Measurements from ENCODE around the gene NRF1. TPM values are rescaled to one million over a fixed set of nuclear protein-coding genes. Genes with fewer than 3 reads are reported as not detected.
A peak's percentile ranks its signal among the peaks of the same experiment; 100 is the strongest.

Gene NRF1
- polyA plus RNA-seq, 1 donor from 2014 or later, result 22.7 TPM

- Mint-ChIP-seq H3K27ac (no peak overlapping the region), H3K9me3 (no peaks in the 10 kb centered on the region), H3K27me3 (no peaks in the 10 kb centered on the region), H3K4me3 (no peak overlapping the region), H3K4me1 (peaks cover 0 to 5% (median 2%) of the 10 kb centered on the region in 3 donors), H3K36me3 (no peaks in the 10 kb centered on the region)
Observed at GRCh38 chr7:129769400-129769774, 157.9 kb downstream of the NRF1 start.

GRCh38 chr7:129769866-129770808 is 158.6 kb downstream of the NRF1 start:
- Mint-ChIP-seq H3K27me3 (no peaks in the 10 kb centered on the region), H3K9me3 (no peaks in the 10 kb centered on the region), H3K27ac (no peak overlapping the region), H3K36me3 (no peaks in the 10 kb centered on the region), H3K4me1 (peaks cover 0 to 5% (median 2%) of the 10 kb centered on the region in 3 donors), H3K4me3 (no peak overlapping the region)

- H3K27ac Mint-ChIP-seq, result no peak overlapping the region
- no peaks in the 10 kb centered on the region for H3K27me3 Mint-ChIP-seq
- H3K9me3 Mint-ChIP-seq, result no peaks in the 10 kb centered on the region
- no peak overlapping the region for H3K4me3 Mint-ChIP-seq
- H3K36me3 Mint-ChIP-seq, result no peaks in the 10 kb centered on the region
- H3K4me1 Mint-ChIP-seq, result peaks cover 0 to 5% (median 2%) of the 10 kb centered on the region in 3 donors
Observed at GRCh38 chr7:129771201-129771927, 159.8 kb downstream of the NRF1 start.

- H3K4me1 Mint-ChIP-seq, result peaks cover 0 to 5% (median 2%) of the 10 kb centered on the region in 3 donors
- H3K36me3 Mint-ChIP-seq, result no peaks in the 10 kb centered on the region
- no peaks in the 10 kb centered on the region for H3K27me3 Mint-ChIP-seq
- H3K4me3 Mint-ChIP-seq, result no peak overlapping the region
- H3K9me3 Mint-ChIP-seq, result no peaks in the 10 kb centered on the region
- no peak overlapping the region for H3K27ac Mint-ChIP-seq
Observed at GRCh38 chr7:129771928-129772479, 160.5 kb downstream of the NRF1 start.

- Mint-ChIP-seq H3K4me3 (no peak overlapping the region), H3K27ac (no peak overlapping the region), H3K36me3 (no peaks in the 10 kb centered on the region), H3K4me1 (peaks cover 0 to 5% (median 4%) of the 10 kb centered on the region in 3 donors), H3K27me3 (peaks cover 4% of the 10 kb centered on the region), H3K9me3 (no peaks in the 10 kb centered on the region)
Observed at GRCh38 chr7:129772646-129773280, 161.2 kb downstream of the NRF1 start.

- peaks cover 10% of the 10 kb centered on the region for H3K27me3 Mint-ChIP-seq
- peak overlapping the region in 2 of 4 donors; percentile 9 to 68 for H3K4me3 Mint-ChIP-seq
- H3K4me1 Mint-ChIP-seq, result peaks cover 0 to 5% (median 4%) of the 10 kb centered on the region in 3 donors
- H3K27ac Mint-ChIP-seq, result no peak overlapping the region
- no peaks in the 10 kb centered on the region for H3K9me3 Mint-ChIP-seq
- no peaks in the 10 kb centered on the region for H3K36me3 Mint-ChIP-seq
Observed at GRCh38 chr7:129773328-129773731, 161.8 kb downstream of the NRF1 start.

GRCh38 chr7:129773871-129774270 is 162.4 kb downstream of the NRF1 start:
- H3K36me3 Mint-ChIP-seq, result no peaks in the 10 kb centered on the region

GRCh38 chr7:129774359-129774758 is 162.8 kb downstream of the NRF1 start:
- Mint-ChIP-seq H3K27ac (no peak overlapping the region), H3K4me1 (peaks cover 3 to 5% (median 4%) of the 10 kb centered on the region in 3 donors), H3K4me3 (peak overlapping the region in 1 of 4 donors; percentile 32), H3K27me3 (peaks cover 12% of the 10 kb centered on the region), H3K9me3 (no peaks in the 10 kb centered on the region), H3K36me3 (no peaks in the 10 kb centered on the region)

More at GRCh38 chr7:129773871-129774270, 162.4 kb downstream of the NRF1 start:
- peaks cover 12% of the 10 kb centered on the region for H3K27me3 Mint-ChIP-seq
- H3K27ac Mint-ChIP-seq, result no peak overlapping the region
- peaks cover 2 to 5% (median 4%) of the 10 kb centered on the region in 3 donors for H3K4me1 Mint-ChIP-seq
- no peak overlapping the region for H3K4me3 Mint-ChIP-seq
- no peaks in the 10 kb centered on the region for H3K9me3 Mint-ChIP-seq

- no peak overlapping the region for H3K27ac Mint-ChIP-seq
- H3K9me3 Mint-ChIP-seq, result no peaks in the 10 kb centered on the region
- H3K27me3 Mint-ChIP-seq, result peaks cover 12% of the 10 kb centered on the region
- H3K4me1 Mint-ChIP-seq, result peaks cover 3 to 5% (median 4%) of the 10 kb centered on the region in 3 donors
- H3K4me3 Mint-ChIP-seq, result peak overlapping the region in 1 of 4 donors; percentile 40
- no peaks in the 10 kb centered on the region for H3K36me3 Mint-ChIP-seq
Observed at GRCh38 chr7:129774871-129775694, 163.6 kb downstream of the NRF1 start.

- H3K4me3 Mint-ChIP-seq, result peak overlapping the region in 2 of 4 donors; percentile 1 to 40
- peaks cover 3 to 5% (median 4%) of the 10 kb centered on the region in 3 donors for H3K4me1 Mint-ChIP-seq
- no peaks in the 10 kb centered on the region for H3K9me3 Mint-ChIP-seq
- peaks cover 12% of the 10 kb centered on the region for H3K27me3 Mint-ChIP-seq
- peak overlapping the region in 1 of 3 donors; percentile 14 for H3K27ac Mint-ChIP-seq
- H3K36me3 Mint-ChIP-seq, result no peaks in the 10 kb centered on the region
Observed at GRCh38 chr7:129775695-129776361, 164.3 kb downstream of the NRF1 start.

- Mint-ChIP-seq H3K4me1 (peaks cover 7 to 10% (median 8%) of the 10 kb centered on the region in 3 donors), H3K27me3 (peaks cover 17% of the 10 kb centered on the region), H3K36me3 (no peaks in the 10 kb centered on the region), H3K4me3 (peak overlapping the region in 2 of 4 donors; percentile 1 to 38), H3K9me3 (no peaks in the 10 kb centered on the region), H3K27ac (peak overlapping the region in 1 of 3 donors; percentile 14)
Observed at GRCh38 chr7:129776362-129776722, 164.8 kb downstream of the NRF1 start.

GRCh38 chr7:129777195-129777844 is 165.8 kb downstream of the NRF1 start:
- H3K27ac Mint-ChIP-seq, result peak overlapping the region in 1 of 3 donors; percentile 58
- peaks cover 20% of the 10 kb centered on the region for H3K27me3 Mint-ChIP-seq
- H3K4me3 Mint-ChIP-seq, result peak overlapping the region in 2 of 4 donors; percentile 48 to 65
- H3K4me1 Mint-ChIP-seq, result peaks cover 9 to 12% (median 10%) of the 10 kb centered on the region in 3 donors
- no peaks in the 10 kb centered on the region for H3K9me3 Mint-ChIP-seq
- no peaks in the 10 kb centered on the region for H3K36me3 Mint-ChIP-seq

Measured in IgD-negative memory B cell (primary cell).